H9 (cell line): ENCODE measurements around the gene OR2B2. TPM values are rescaled to one million over a fixed set of nuclear protein-coding genes. Genes with fewer than 3 reads are reported as not detected.

Source experiments
- DNase-seq: peaks from one replicate; pipeline ENCODE4 v3.0.0-alpha.2; 2017
- H2AFZ ChIP-seq: one replicate; pipeline ENCODE4 v1.6.1; 2013; ENCODE audit warnings: mild to moderate bottlenecking, low read length, control low read depth, moderate library complexity
- H2AK5ac ChIP-seq: 2 replicates; pipeline ENCODE4 v1.6.1; 2013; ENCODE audit warnings: low read length, control low read depth, mixed read lengths; ENCODE audit not compliant: insufficient read length
- H2BK120ac ChIP-seq: one replicate; pipeline ENCODE4 v1.6.1; 2013; ENCODE audit warnings: low read depth, mild to moderate bottlenecking, low read length, control low read depth, inconsistent platforms; ENCODE audit not compliant: poor library complexity, severe bottlenecking
- H2BK12ac ChIP-seq: 2 replicates; pipeline ENCODE4 v1.6.1; 2013; ENCODE audit warnings: low read length, control low read depth, mixed read lengths, low read depth; ENCODE audit not compliant: insufficient read length
- H2BK15ac ChIP-seq: 2 replicates; pipeline ENCODE4 v1.6.1; 2013; ENCODE audit warnings: low read depth, low read length, control low read depth
- H2BK20ac ChIP-seq: one replicate; pipeline ENCODE4 v1.6.1; 2013; ENCODE audit warnings: low read depth, mild to moderate bottlenecking, low read length, control low read depth, inconsistent platforms; ENCODE audit not compliant: poor library complexity, severe bottlenecking
- H2BK5ac ChIP-seq: 2 replicates; pipeline ENCODE4 v1.6.1; 2013; ENCODE audit warnings: low read length, control low read depth, mixed read lengths; ENCODE audit not compliant: insufficient read length
- H3K14ac ChIP-seq: 2 replicates; pipeline ENCODE4 v1.6.1; 2013; ENCODE audit warnings: low read length, control low read depth; ENCODE audit not compliant: insufficient read depth
- H3K18ac ChIP-seq: 2 replicates; pipeline ENCODE4 v1.6.1; 2013; ENCODE audit warnings: low read depth, mild to moderate bottlenecking, mixed read lengths, low read length, control low read depth; ENCODE audit not compliant: insufficient read length
- H3K23ac ChIP-seq: 2 replicates; pipeline ENCODE4 v1.6.1; 2013; ENCODE audit warnings: low read length, control low read depth, mixed read lengths, low read depth; ENCODE audit not compliant: insufficient read length
- H3K23me2 ChIP-seq: 2 replicates; pipeline ENCODE4 v1.6.1; 2013; ENCODE audit warnings: low read depth, mild to moderate bottlenecking, mixed read lengths, low read length, control low read depth; ENCODE audit not compliant: insufficient read length, poor library complexity, severe bottlenecking
- H3K27ac ChIP-seq: 2 replicates; pipeline ENCODE4 v1.5.1; 2013; ENCODE audit warnings: low read length, control low read depth, mixed read lengths, low read depth; ENCODE audit not compliant: insufficient read length
- H3K27me3 ChIP-seq: 2 replicates; pipeline ENCODE4 v1.6.1; 2013; ENCODE audit warnings: low read length, control low read depth, inconsistent platforms; ENCODE audit not compliant: insufficient read depth
- H3K4ac ChIP-seq: 2 replicates; pipeline ENCODE4 v1.6.1; 2013; ENCODE audit warnings: low read depth, mild to moderate bottlenecking, control low read depth, inconsistent platforms, low read length, moderate library complexity
- H3K4me1 ChIP-seq: 2 replicates; pipeline ENCODE4 v1.6.1; 2013; ENCODE audit warnings: low read length, control low read depth, inconsistent platforms; ENCODE audit not compliant: insufficient read depth
- H3K4me2 ChIP-seq: 2 replicates; pipeline ENCODE4 v1.6.1; 2013; ENCODE audit warnings: low read length, control low read depth, mixed read lengths; ENCODE audit not compliant: insufficient read length, insufficient read depth
- H3K56ac ChIP-seq: 2 replicates; pipeline ENCODE4 v1.6.1; 2013; ENCODE audit warnings: low read depth, mild to moderate bottlenecking, mixed read lengths, low read length, control low read depth; ENCODE audit not compliant: insufficient read length
- H3K79me1 ChIP-seq: 2 replicates; pipeline ENCODE4 v1.6.1; 2013; ENCODE audit warnings: low read depth, mild to moderate bottlenecking, moderate library complexity, low read length, control low read depth, inconsistent platforms; ENCODE audit not compliant: insufficient read depth, poor library complexity, severe bottlenecking
- H3K79me2 ChIP-seq: 2 replicates; pipeline ENCODE4 v1.6.1; 2013; ENCODE audit warnings: low read length, control low read depth, inconsistent platforms; ENCODE audit not compliant: insufficient read depth
- H3K9ac ChIP-seq: 2 replicates; pipeline ENCODE4 v1.6.1; 2013; ENCODE audit warnings: low read length, control low read depth, mixed read lengths; ENCODE audit not compliant: insufficient read length; ENCODE audit errors: extremely low read depth
- H3K9me3 ChIP-seq: one replicate; pipeline ENCODE4 v1.6.1; 2013; ENCODE audit warnings: low read depth, low read length, inconsistent platforms; ENCODE audit not compliant: control insufficient read depth
- H3T11ph ChIP-seq: one replicate; pipeline ENCODE4 v1.6.1; 2013; ENCODE audit warnings: mild to moderate bottlenecking, low read length, control low read depth, inconsistent platforms
- H4K20me1 ChIP-seq: one replicate; pipeline ENCODE4 v1.6.1; 2013; ENCODE audit not compliant: control insufficient read depth, insufficient read length, insufficient read depth
- H4K5ac ChIP-seq: 2 replicates; pipeline ENCODE4 v1.6.1; 2013; ENCODE audit warnings: low read depth, mild to moderate bottlenecking, mixed read lengths, low read length, control low read depth; ENCODE audit not compliant: insufficient read length
- H4K8ac ChIP-seq: replicated peaks from 2 replicates; pipeline ENCODE4 v1.6.1; 2013; ENCODE audit warnings: low read length, control low read depth, mixed read lengths, low read depth; ENCODE audit not compliant: insufficient read length
- H4K91ac ChIP-seq: 2 replicates; pipeline ENCODE4 v1.6.1; 2013; ENCODE audit warnings: low read depth, mild to moderate bottlenecking, moderate library complexity, mixed read lengths, low read length, control low read depth; ENCODE audit not compliant: insufficient read length
- H3K27ac Mint-ChIP-seq, 3 experiments: 2 replicates in 2 of 3; 3 replicates in 1 of 3; pipeline ENCODE4 v1.8.0; 2020 to 2021; ENCODE audit warnings: mixed read lengths in 3 of 3, mild to moderate bottlenecking in 1 of 3, moderate library complexity in 1 of 3
- H3K27me3 Mint-ChIP-seq: 2 replicates; pipeline ENCODE4 v1.8.0; 2021; ENCODE audit warnings: low read depth, mild to moderate bottlenecking, moderate library complexity, mixed read lengths
- H3K36me3 Mint-ChIP-seq, 3 experiments: 2 replicates in 2 of 3; 3 replicates in 1 of 3; pipeline ENCODE4 v1.8.0; 2020 to 2021; ENCODE audit warnings: low read depth in 3 of 3, mixed read lengths in 3 of 3; ENCODE audit not compliant: insufficient read depth in 1 of 3
- H3K4me1 Mint-ChIP-seq, 2 experiments: 2 replicates each; pipeline ENCODE4 v1.8.0; 2020; ENCODE audit warnings: mixed read lengths in 2 of 2
- H3K4me3 Mint-ChIP-seq, 2 experiments: 2 replicates in 1 of 2; 3 replicates in 1 of 2; pipeline ENCODE4 v1.8.0; 2020 to 2021; ENCODE audit warnings: mild to moderate bottlenecking in 2 of 2, mixed read lengths in 2 of 2, moderate library complexity in 1 of 2
- H3K9me3 Mint-ChIP-seq, 2 experiments: 2 replicates in 1 of 2; 3 replicates in 1 of 2; pipeline ENCODE4 v1.8.0; 2020; ENCODE audit warnings: mild to moderate bottlenecking in 2 of 2, mixed read lengths in 2 of 2, moderate library complexity in 1 of 2
- CTCF ChIP-seq: fragments of 200-600 bp; sonication (generic); conservative IDR thresholded peaks from 3 replicates; pipeline ENCODE4 v1.8.0; 2021; ENCODE audit warnings: antibody characterized with exemption, mild to moderate bottlenecking
- WGBS: extraction: QIAGEN DNeasy Blood & Tissue Kit; methylation state at CpG from one replicate; pipeline ENCODE4 v1.1.7; 2013; ENCODE audit warnings: missing lambda C conversion rate, low lambda C conversion rate, mixed read lengths; ENCODE audit not compliant: insufficient read length; ENCODE audit errors: extremely low coverage; 5-methylcytosine and 5-hydroxymethylcytosine counted together
- total RNA-seq: library from RNA; stranded (reverse); gene quantifications from 2 replicates; pipeline ENCODE4 v1.2.1, GENCODE V29; 2021

OR2B2 gene
- total RNA-seq, 1 experiment from 2014 or later, result not detected

GRCh38 chr6:27866357-27867050 lies 45.7 kb downstream of the OR2B2 start:
- no peak for TF ChIP-seq CTCF
- Histone ChIP-seq H2AK5ac (no peak overlapping the region), H2BK20ac (no peak overlapping the region), H2BK15ac (no peak overlapping the region), H2BK120ac (no peak overlapping the region), H4K5ac (no peak overlapping the region), H4K8ac (no peak overlapping the region), H3K23me2 (peaks cover 3% of the 10 kb centered on the region), H3K56ac (no peak overlapping the region), H2AFZ (no peak overlapping the region), H3K79me2 (no peaks in the 10 kb centered on the region), H3K14ac (peak overlapping the region; percentile 91), H3T11ph (no peak overlapping the region), H3K4me2 (peak overlapping the region; percentile 74), H3K9me3 (no peaks in the 10 kb centered on the region), H3K18ac (peak overlapping the region; percentile 79), H3K9ac (peak overlapping the region; percentile 99), H3K27ac (peak overlapping the region; percentile 68), H3K79me1 (no peaks in the 10 kb centered on the region), H2BK5ac (peak overlapping the region; percentile 84), H3K27me3 (no peaks in the 10 kb centered on the region), H3K4me1 (peaks cover 2% of the 10 kb centered on the region), H4K20me1 (no peaks in the 10 kb centered on the region), H2BK12ac (no peak overlapping the region), H3K4ac (no peak overlapping the region), H3K23ac (no peak overlapping the region), H4K91ac (no peak overlapping the region)
- H3K4me3 Mint-ChIP-seq, result peak overlapping the region; percentile 88 to 99
- peaks cover 5 to 10% (median 10%) of the 10 kb centered on the region in 3 experiments; a peak in 6 of 7 replicates for H3K36me3 Mint-ChIP-seq
- H3K27ac Mint-ChIP-seq, result peak overlapping the region; percentile 99 to 100 (median 100)
- peaks cover 12 to 13% of the 10 kb centered on the region in 2 experiments for H3K9me3 Mint-ChIP-seq
- peaks cover 9% of the 10 kb centered on the region for H3K27me3 Mint-ChIP-seq
- peak; percentile 45 for DNase-seq
- peaks cover 19 to 28% of the 10 kb centered on the region in 2 experiments for H3K4me1 Mint-ChIP-seq
- no CpG with 5 or more reads among the region's 27 CpGs for WGBS
